Parathyroid adenoma (tissue), 2 donors: ENCODE data around the gene RBKS.
"Not testable (repeated sequence)": the region's sequence is repeated elsewhere in the genome, so short reads cannot be mapped to it uniquely, and the experiment has no call there.

Source experiments
- H2AFZ ChIP-seq: fragments of 300-600 bp; sonication (generic); one replicate; pipeline ENCODE4 v1.7.0; 2017; ENCODE audit warnings: antibody characterized with exemption, mild to moderate bottlenecking
- H3K27ac ChIP-seq: fragments of 300-600 bp; sonication (generic); one replicate; pipeline ENCODE4 v1.7.0; 2017
- H3K27me3 ChIP-seq: fragments of 300-600 bp; sonication (generic); one replicate; pipeline ENCODE4 v1.7.0; 2017; ENCODE audit warnings: low read length; ENCODE audit not compliant: control insufficient read depth, insufficient read depth
- H3K36me3 ChIP-seq: fragments of 300-600 bp; sonication (generic); one replicate; pipeline ENCODE4 v1.7.0; 2017; ENCODE audit warnings: low read length; ENCODE audit not compliant: control insufficient read depth, insufficient read depth
- H3K4me1 ChIP-seq: fragments of 300-600 bp; sonication (generic); one replicate; pipeline ENCODE4 v1.7.0; 2017; ENCODE audit warnings: control low read depth
- H3K4me2 ChIP-seq: fragments of 300-600 bp; sonication (generic); one replicate; pipeline ENCODE4 v1.7.0; 2017; ENCODE audit warnings: low read length
- H3K4me3 ChIP-seq: fragments of 300-600 bp; sonication (generic); one replicate; pipeline ENCODE4 v1.7.0; 2017; ENCODE audit warnings: low read depth, low read length
- H3K79me2 ChIP-seq: fragments of 300-600 bp; sonication (generic); one replicate; pipeline ENCODE4 v1.7.0; 2017; ENCODE audit warnings: control low read depth
- H3K9ac ChIP-seq: fragments of 300-600 bp; sonication (generic); one replicate; pipeline ENCODE4 v1.7.0; 2017; ENCODE audit warnings: mild to moderate bottlenecking
- H3K9me3 ChIP-seq: fragments of 300-600 bp; sonication (generic); one replicate; pipeline ENCODE4 v1.7.0; 2017; ENCODE audit warnings: low read length; ENCODE audit not compliant: control insufficient read depth
- CTCF ChIP-seq: fragments of 300-600 bp; sonication (generic); IDR thresholded peaks from one replicate; pipeline ENCODE4 v1.7.0; 2017; ENCODE audit warnings: antibody characterized with exemption, mild to moderate bottlenecking
- donor health status: primary hyperparathyroidism.

RBKS gene

DNA sequence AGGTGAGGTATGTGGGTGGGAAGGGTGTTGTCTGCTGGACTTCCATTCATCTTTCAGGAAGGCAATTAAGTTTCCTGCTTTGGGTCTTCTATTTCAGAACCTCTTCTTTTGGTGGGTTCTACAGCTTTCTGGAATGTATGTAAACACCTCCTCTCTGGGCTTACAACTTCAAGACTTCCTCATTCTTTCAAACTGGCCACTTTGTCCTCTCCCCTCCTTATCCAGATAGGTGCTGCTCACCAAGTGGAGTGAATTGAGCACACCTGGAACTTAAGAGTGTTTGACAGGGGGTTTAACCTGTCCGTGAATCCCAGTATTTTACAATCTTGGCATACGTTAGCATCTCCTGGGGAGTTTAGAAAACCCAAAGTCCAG, 123.9 kb downstream of the RBKS start:
- Histone ChIP-seq H2AFZ (peak overlapping the region; percentile 99), H3K4me2 (no peak overlapping the region), H3K79me2 (no peaks in the 10 kb centered on the region), H3K4me3 (no peak overlapping the region), H3K9me3 (no peaks in the 10 kb centered on the region), H3K36me3 (no peaks in the 10 kb centered on the region), H3K4me1 (peaks cover 4% of the 10 kb centered on the region), H3K27ac (no peak overlapping the region), H3K27me3 (no peaks in the 10 kb centered on the region), H3K9ac (no peak overlapping the region)
- no peak for TF ChIP-seq CTCF

DNA sequence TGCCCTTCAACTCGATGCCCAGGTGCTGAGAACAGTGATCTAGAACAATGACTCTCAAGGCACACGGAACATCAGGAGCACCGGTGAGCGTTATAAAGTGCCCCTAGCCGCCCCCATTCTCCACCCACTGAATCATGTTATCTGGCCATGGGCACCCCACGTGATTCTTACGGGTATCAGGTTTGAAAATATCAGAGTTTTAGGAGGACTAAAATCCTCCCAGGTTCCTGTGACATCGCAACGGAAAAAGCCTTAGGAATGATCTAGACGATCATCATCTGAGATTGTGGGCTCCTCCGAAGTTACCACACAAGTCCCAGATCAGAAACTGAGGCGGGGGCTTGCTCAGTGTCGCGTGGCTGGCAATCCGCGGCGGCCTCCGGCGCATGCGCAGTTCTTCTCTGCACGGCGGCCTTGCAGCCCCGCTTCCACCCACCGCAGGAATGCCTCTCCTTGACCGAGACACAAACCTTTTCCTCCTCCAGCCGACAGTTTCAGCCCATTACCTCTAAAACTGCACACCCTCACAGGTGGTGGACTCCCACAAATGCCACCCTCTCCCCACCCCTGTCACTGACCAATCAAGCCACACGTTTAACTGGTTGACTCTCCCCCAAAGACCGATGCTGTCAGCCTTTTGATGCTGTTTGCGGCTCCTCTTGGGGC, 124.4 kb downstream of the RBKS start:
- H3K79me2 ChIP-seq: no peaks in the 10 kb centered on the region
- no peak overlapping the region for H3K27ac ChIP-seq
- no peak for TF ChIP-seq CTCF
- H3K9ac ChIP-seq: no peak overlapping the region
- no peaks in the 10 kb centered on the region for H3K36me3 ChIP-seq
- H3K4me2 ChIP-seq: no peak overlapping the region
- H3K9me3 ChIP-seq: no peaks in the 10 kb centered on the region
- peak overlapping the region; percentile 99 for H2AFZ ChIP-seq
- H3K27me3 ChIP-seq: no peaks in the 10 kb centered on the region
- no peak overlapping the region for H3K4me3 ChIP-seq
- peaks cover 4% of the 10 kb centered on the region for H3K4me1 ChIP-seq

DNA sequence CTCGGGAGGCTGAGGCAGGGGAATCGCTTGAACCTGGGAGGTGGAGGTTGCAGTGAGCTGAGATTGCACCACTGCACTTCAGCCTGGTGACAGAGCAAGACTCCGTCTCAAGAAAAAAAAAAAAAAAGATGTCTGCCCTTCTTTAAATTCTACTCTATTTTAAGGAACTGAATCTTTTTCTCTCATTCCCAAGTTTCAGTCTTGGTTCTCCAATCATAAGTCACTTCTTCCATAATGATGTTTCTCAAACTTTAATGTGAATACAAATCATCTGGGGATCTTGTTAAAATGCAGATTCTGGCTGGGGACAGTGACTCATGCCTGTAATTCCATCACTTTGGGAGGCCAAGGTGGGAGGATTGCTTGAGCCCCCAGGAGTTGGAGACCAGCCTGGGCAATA, 125.7 kb downstream of the RBKS start:
- H3K36me3 ChIP-seq, H3K4me3 ChIP-seq, H3K4me2 ChIP-seq, H3K27me3 ChIP-seq, H3K9ac ChIP-seq, H3K27ac ChIP-seq, H2AFZ ChIP-seq, H3K79me2 ChIP-seq, H3K4me1 ChIP-seq, H3K9me3 ChIP-seq: not testable (repeated sequence)

GRCh38 chr2:27763907-27764267, 126.3 kb downstream of the RBKS start:
- H3K27me3 ChIP-seq: no peaks in the 10 kb centered on the region
- H3K4me2 ChIP-seq: no peak overlapping the region
- H3K9ac ChIP-seq: no peak overlapping the region
- no peaks in the 10 kb centered on the region for H3K79me2 ChIP-seq
- no peaks in the 10 kb centered on the region for H3K9me3 ChIP-seq
- no peak overlapping the region for H2AFZ ChIP-seq
- H3K4me1 ChIP-seq: peaks cover 4% of the 10 kb centered on the region
- H3K36me3 ChIP-seq: no peaks in the 10 kb centered on the region
- H3K4me3 ChIP-seq: no peak overlapping the region
- no peak for TF ChIP-seq CTCF
- no peak overlapping the region for H3K27ac ChIP-seq

- no peaks in the 10 kb centered on the region for H3K9me3 ChIP-seq
- H3K4me2 ChIP-seq: no peak overlapping the region
- H3K4me3 ChIP-seq: no peak overlapping the region
- H3K4me1 ChIP-seq: peaks cover 4% of the 10 kb centered on the region
- H3K79me2 ChIP-seq: no peaks in the 10 kb centered on the region
- H3K36me3 ChIP-seq: no peaks in the 10 kb centered on the region
- H3K9ac ChIP-seq: no peak overlapping the region
- no peaks in the 10 kb centered on the region for H3K27me3 ChIP-seq
- no peak for TF ChIP-seq CTCF
- H2AFZ ChIP-seq: no peak overlapping the region
- H3K27ac ChIP-seq: no peak overlapping the region
Observed at GRCh38 chr2:27762951-27763906, 127.0 kb downstream of the RBKS start.
